ENCODE measurements around the gene SCAP. TPM values are rescaled to one million over a fixed set of nuclear protein-coding genes. Genes with fewer than 3 reads are reported as not detected.

Gene SCAP
- total and polyA plus RNA-seq, 2 experiments from 2014 or later = 35.5 to 141 TPM

- peak overlapping the region; percentile 39; the same call in 1 of the 2 replicates for H3K27ac ChIP-seq (ENCODE audit: low read depth)
- no peak for ATAC-seq
- H3K9me2 ChIP-seq (ENCODE audit: insufficient read depth) = no peaks in the 10 kb centered on the region
- H3F3A ChIP-seq (replicated peaks; ENCODE audit: low read depth) = peaks cover 20% of the 10 kb centered on the region
- H3K4me3 ChIP-seq = 0 out of 2 replicates have a peak overlapping the region, but pooled peaks have one; percentile 17
- no peak overlapping the region for H2AFZ ChIP-seq
- Mint-ChIP-seq H3K27ac (no peak overlapping the region), H3K36me3 (ENCODE audit: low read depth) (peaks cover 5% of the 10 kb centered on the region; the same call in 2 of the 3 replicates), H3K9me3 (no peaks in the 10 kb centered on the region; the same call in 2 of the 3 replicates), H3K27me3 (ENCODE audit: insufficient read depth, low read depth, poor library complexity) (peaks cover 9% of the 10 kb centered on the region), H3K4me1 (peaks cover 26% of the 10 kb centered on the region), H3K4me3 (peak overlapping the region; percentile 58)
- no peaks in the 10 kb centered on the region for H3K36me3 ChIP-seq (ENCODE audit: insufficient read depth)
- H3K4me2 ChIP-seq = no peak overlapping the region
- peaks cover 70% of the 10 kb centered on the region for H3K79me2 ChIP-seq (replicated peaks; ENCODE audit: insufficient read depth)
- no peaks in the 10 kb centered on the region for H3K27me3 ChIP-seq (ENCODE audit: insufficient read depth)
- H3K4me1 ChIP-seq (ENCODE audit: insufficient read depth) = peaks cover 19% of the 10 kb centered on the region; the same call in 1 of the 2 replicates
- TF ChIP-seq ZNF331 (CRISPR knock-in tag; IDR thresholded peaks at IDR 0.05; ENCODE audit: low read depth) = no peak
- no peak for TF ChIP-seq ZNF462 (CRISPR knock-in tag; IDR thresholded peaks at IDR 0.05)
- no peak for TF ChIP-seq REST (IDR thresholded peaks at IDR 0.05; ENCODE audit: unreplicated experiment)
- no peak for TF ChIP-seq EZH2phosphoT487 (IDR thresholded peaks at IDR 0.05; ENCODE audit: unreplicated experiment)
- TF ChIP-seq ZNF114 (CRISPR knock-in tag; IDR thresholded peaks at IDR 0.05) = no peak
- TF ChIP-seq ETS1 (IDR thresholded peaks at IDR 0.05) = no peak
- no peak for TF ChIP-seq EZH2 (IDR thresholded peaks at IDR 0.05; ENCODE audit: low read depth, unreplicated experiment)
- TF ChIP-seq POLR2AphosphoS5 (IDR thresholded peaks at IDR 0.05; ENCODE audit: low read depth) = no peak
- TF ChIP-seq NANOG (IDR thresholded peaks at IDR 0.05; ENCODE audit: borderline replicate concordance) = no peak
- TF ChIP-seq STAT1 (IDR thresholded peaks at IDR 0.05; ENCODE audit: unreplicated experiment) = no peak
- H4K20me1 ChIP-seq (replicated peaks; ENCODE audit: insufficient read depth) = peaks cover 42% of the 10 kb centered on the region
- no peak for DNase-seq (ENCODE audit: low spot score)
These were observed 2.4 kb downstream of the SCAP start for GRCh38 chr3:47473391-47473790.
